Liver (tissue), 9 donors: Measurements from ENCODE around the gene SERTAD1. TPM values are rescaled to one million over a fixed set of nuclear protein-coding genes. Genes with fewer than 3 reads are reported as not detected.

Source experiments
- DNase-seq: peaks from one replicate; pipeline ENCODE4 v3.0.0-alpha.2; 2017; ENCODE audit warnings: low spot score
- H3K27ac ChIP-seq, 2 donors: one replicate each; pipeline ENCODE4 v1.7.0; 2013; ENCODE audit warnings: inconsistent platforms in 2 of 2, low read length in 2 of 2, control low read depth in 1 of 2, low read depth in 1 of 2, mild to moderate bottlenecking in 1 of 2
- H3K27me3 ChIP-seq, 4 donors: one replicate each; pipeline versions ENCODE4 v1.6.1 to v1.7.0; 2013; ENCODE audit warnings: low read length in 3 of 4, inconsistent platforms in 1 of 4, mild to moderate bottlenecking in 1 of 4, moderate library complexity in 1 of 4; ENCODE audit not compliant: control insufficient read depth in 4 of 4, insufficient read depth in 4 of 4
- H3K36me3 ChIP-seq, 4 donors: one replicate each; pipeline versions ENCODE4 v1.6.1 to v1.7.0; 2013; ENCODE audit warnings: low read length in 3 of 4, mild to moderate bottlenecking in 3 of 4, low read depth in 1 of 4, moderate library complexity in 1 of 4; ENCODE audit not compliant: control insufficient read depth in 4 of 4, insufficient read depth in 3 of 4
- H3K4me1 ChIP-seq, 4 donors: one replicate each; pipeline versions ENCODE4 v1.6.1 to v1.7.0; 2013; ENCODE audit warnings: low read length in 3 of 4, mild to moderate bottlenecking in 3 of 4, moderate library complexity in 1 of 4; ENCODE audit not compliant: control insufficient read depth in 4 of 4, insufficient read depth in 4 of 4
- H3K4me3 ChIP-seq, 3 donors: one replicate each; pipeline versions ENCODE4 v1.6.1 to v1.7.0; 2013; ENCODE audit warnings: low read length in 3 of 3, control low read depth in 1 of 3, low read depth in 1 of 3, mild to moderate bottlenecking in 1 of 3
- H3K9ac ChIP-seq, 2 donors: one replicate each; pipeline ENCODE4 v1.7.0; 2013; ENCODE audit warnings: low read length in 2 of 2, mild to moderate bottlenecking in 2 of 2, moderate library complexity in 2 of 2, control low read depth in 1 of 2, low read depth in 1 of 2
- H3K9me3 ChIP-seq, 4 donors: one replicate each; pipeline versions ENCODE4 v1.6.1 to v1.7.0; 2013; ENCODE audit warnings: low read length in 3 of 4; ENCODE audit not compliant: control insufficient read depth in 4 of 4
- CTCF ChIP-seq: fragments of 150-350 bp; IDR thresholded peaks from 2 replicates; pipeline ENCODE4 v1.5.1; 2017; ENCODE audit warnings: improper control_type of control experiment, low read depth, low read length; ENCODE audit not compliant: missing input control
- FOXA1 ChIP-seq: IDR thresholded peaks from 2 replicates; pipeline ENCODE4 v1.6.1; 2016; ENCODE audit warnings: antibody characterized with exemption
- FOXA2 ChIP-seq: IDR thresholded peaks from 2 replicates; pipeline ENCODE4 v1.6.1; 2016; ENCODE audit warnings: antibody characterized with exemption
- GABPA ChIP-seq, 2 donors: IDR thresholded peaks in 1 of 2; conservative IDR thresholded peaks in 1 of 2; 2 replicates each; pipeline ENCODE4 v1.6.1; 2016; ENCODE audit warnings: antibody characterized with exemption in 2 of 2, mild to moderate bottlenecking in 1 of 2, moderate library complexity in 1 of 2
- HNF4G ChIP-seq: IDR thresholded peaks from 2 replicates; pipeline ENCODE4 v1.6.1; 2016; ENCODE audit warnings: antibody characterized with exemption
- NR2F2 ChIP-seq: IDR thresholded peaks from 2 replicates; pipeline ENCODE4 v1.6.1; 2016; ENCODE audit warnings: antibody characterized with exemption
- RXRA ChIP-seq, 2 donors: IDR thresholded peaks; 2 replicates each; pipeline ENCODE4 v1.6.1; 2017 to 2018; ENCODE audit warnings: antibody characterized with exemption in 2 of 2, mild to moderate bottlenecking in 1 of 2
- TAF1 ChIP-seq: conservative IDR thresholded peaks from 2 replicates; pipeline ENCODE4 v1.6.1; 2016; ENCODE audit warnings: antibody characterized with exemption, mild to moderate bottlenecking
- YY1 ChIP-seq: IDR thresholded peaks from 2 replicates; pipeline ENCODE4 v1.6.1; 2016; ENCODE audit warnings: antibody characterized with exemption, mild to moderate bottlenecking
- WGBS: extraction: QIAGEN DNeasy Blood & Tissue Kit; methylation state at CpG from one replicate; pipeline ENCODE4 v1.1.7; 2013; 5-methylcytosine and 5-hydroxymethylcytosine counted together
- polyA plus RNA-seq, 2 donors: library from polyadenylated mRNA; stranded (reverse) in 1 of 2; unstranded in 1 of 2; fragments of 200-250 nt in 1 of 2; fragments of >200 nt in 1 of 2; fragmentation: Nextera tagmentation in 1 of 2; extraction: Ambion mirVana in 1 of 2; gene quantifications; one replicate each; pipeline versions ENCODE4 v1.2.1 to v1.2.3, GENCODE V29; 2013 to 2015
- total RNA-seq, 2 donors: library from RNA; depleted of rRNA; stranded (reverse); fragments of >200 nt; gene quantifications; one replicate each; pipeline ENCODE4 v1.2.3, GENCODE V29; 2014
- donor health status: healthy.
- donor health status: healthy.
- donor health status: healthy.
- donor health status: healthy.
- donor health status: healthy.

SERTAD1 gene
- total and polyA plus RNA-seq, 4 donors: 3.6 to 6.8 (median 4.9) TPM

DNA sequence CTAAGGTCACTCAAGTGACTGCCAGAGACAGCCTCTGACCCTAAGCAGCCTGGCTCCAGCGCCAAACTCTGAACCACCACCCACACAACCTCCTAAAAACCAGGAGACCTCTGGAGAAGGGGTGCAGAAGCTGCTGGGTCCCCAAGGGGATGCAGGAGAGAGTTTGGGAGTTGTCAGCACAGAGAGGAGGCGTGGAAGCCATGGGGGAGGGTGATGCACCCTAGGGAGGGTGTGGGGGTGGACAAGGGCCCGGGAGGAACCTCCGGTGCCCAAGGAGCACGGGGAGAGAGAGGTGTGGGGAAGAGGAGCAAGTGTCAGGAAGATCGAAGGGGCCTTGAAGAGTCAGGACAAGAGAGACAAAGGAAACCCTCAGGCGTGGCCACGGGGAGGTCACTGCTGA lies 33.7 kb downstream of the SERTAD1 start (continued):
- TF ChIP-seq YY1 (no peak), FOXA2 (no peak), RXRA (IDR thresholded peaks at IDR 0.05) (no peak)

DNA sequence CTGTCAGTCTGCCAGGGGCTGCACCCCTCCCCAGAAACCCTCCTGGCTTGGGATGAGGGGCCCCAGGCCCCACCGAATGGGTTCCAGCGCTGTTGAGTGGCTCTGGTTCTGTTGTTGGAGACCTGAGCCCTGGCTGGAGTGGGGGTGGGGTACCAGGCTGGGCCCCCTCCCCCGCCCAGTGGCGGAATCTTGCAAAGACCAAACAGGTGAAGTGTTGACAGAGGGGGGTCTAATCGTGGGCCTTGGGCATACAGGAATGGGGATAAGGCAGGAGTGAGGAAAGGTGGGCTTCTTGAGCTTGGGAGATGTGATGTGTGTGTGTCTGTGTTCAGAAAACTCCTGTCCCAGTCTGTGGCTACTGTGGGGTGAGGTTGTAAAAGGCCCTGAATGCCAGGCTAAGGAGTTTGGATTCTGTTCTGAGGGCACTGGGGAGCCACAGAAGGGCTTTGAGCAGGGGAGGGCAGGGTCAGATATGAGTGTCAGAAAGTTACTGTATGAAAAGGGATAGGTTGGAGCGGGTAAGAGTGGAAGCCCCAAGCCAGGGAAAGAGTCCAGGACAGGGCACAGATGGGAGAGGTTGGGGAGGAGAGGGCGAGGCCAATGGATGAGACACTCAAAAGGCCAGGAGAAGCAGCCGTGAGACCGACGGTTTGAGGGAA lies 35.6 kb downstream of the SERTAD1 start, which contains the start of gene HIPK4:
HIPK4 (minus strand) TSS at position 98 of the 659 bp plus-strand sequence. CDS start 279 bp downstream, outside the sequence.
- 89% methylated on average over 10 of the region's 10 CpGs for WGBS
- Histone ChIP-seq H3K4me1 (no peaks in the 10 kb centered on the region), H3K9me3 (no peaks in the 10 kb centered on the region), H3K27me3 (no peaks in the 10 kb centered on the region), H3K9ac (no peak within 1 kb of the TSS), H3K4me3 (no peak within 1 kb of the TSS), H3K36me3 (no peaks in the 10 kb centered on the region), H3K27ac (no peak within 1 kb of the TSS)
- no peak for DNase-seq
- TF ChIP-seq YY1 (no peak), GABPA (IDR thresholded peaks at IDR 0.05 in 1 of 2, conservative IDR thresholded peaks at IDR 0.05 in 1 of 2) (no peak), FOXA1 (no peak)

DNA sequence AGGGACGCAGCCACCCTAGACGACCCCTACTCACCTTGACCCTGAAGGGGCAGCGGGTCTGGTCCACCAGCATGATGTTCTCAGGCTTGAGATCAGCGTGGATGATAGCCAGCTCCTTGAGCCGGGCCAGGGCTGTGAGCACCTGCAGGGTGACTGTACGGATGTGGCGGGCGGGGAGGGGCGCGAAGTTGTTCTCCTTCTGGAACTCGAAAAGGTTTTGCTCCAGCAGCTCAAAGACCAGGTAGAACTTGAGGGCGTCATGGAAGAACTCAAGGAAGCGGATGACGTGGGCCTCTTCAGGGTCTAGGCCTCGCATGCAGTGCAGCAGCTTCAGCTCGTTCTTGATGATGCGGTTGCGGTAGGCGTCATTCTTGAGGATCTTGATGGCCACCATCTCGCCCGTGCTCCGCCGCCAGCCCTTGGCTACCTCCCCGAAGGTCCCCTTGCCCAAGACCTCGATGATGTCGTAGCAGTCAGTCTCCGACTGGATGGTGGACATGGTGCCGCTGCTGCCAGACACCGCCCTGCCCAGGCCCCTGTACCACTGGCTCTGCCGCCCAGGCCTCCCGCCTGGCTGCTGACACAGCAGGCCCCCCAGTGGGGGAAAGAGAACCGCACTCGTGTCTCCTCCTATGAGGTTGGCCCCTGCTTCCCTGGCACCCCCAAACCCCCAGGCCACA lies 36.2 kb downstream of the SERTAD1 start:
- Histone ChIP-seq H3K4me3 (no peak overlapping the region), H3K9ac (no peak overlapping the region), H3K27ac (no peak overlapping the region), H3K4me1 (no peaks in the 10 kb centered on the region), H3K9me3 (no peaks in the 10 kb centered on the region), H3K36me3 (no peaks in the 10 kb centered on the region), H3K27me3 (no peaks in the 10 kb centered on the region)
- no peak for DNase-seq
- TF ChIP-seq FOXA2: no peak
- TF ChIP-seq TAF1: no peak
- TF ChIP-seq HNF4G: no peak
- TF ChIP-seq RXRA (IDR thresholded peaks at IDR 0.05): no peak
- 96% methylated on average over 33 of the region's 33 CpGs for WGBS

GRCh38 chr19:40388481-40388880 lies 37.3 kb downstream of the SERTAD1 start:
- no peaks in the 10 kb centered on the region for H3K4me1 ChIP-seq
- H3K9ac ChIP-seq: no peak overlapping the region
- no peaks in the 10 kb centered on the region for H3K27me3 ChIP-seq
- H3K4me3 ChIP-seq: no peak overlapping the region
- WGBS: 83% methylated on average over 3 of the region's 3 CpGs
- TF ChIP-seq CTCF (no peak), NR2F2 (no peak), FOXA2 (no peak)
- DNase-seq: no peak
- H3K9me3 ChIP-seq: no peaks in the 10 kb centered on the region
- H3K36me3 ChIP-seq: no peaks in the 10 kb centered on the region
- H3K27ac ChIP-seq: no peak overlapping the region
